Measurements from ENCODE around the gene PUM2.
"Not testable (repeated sequence)": the region's sequence is repeated elsewhere in the genome, so short reads cannot be mapped to it uniquely, and the experiment has no call there.

Gene PUM2

GRCh38 chr2:20307311-20307710 lies 43.3 kb downstream of the PUM2 start:
- H3K4me3 ChIP-seq (ENCODE audit: low read depth, low read length) = no peak overlapping the region
- DNase-seq (ENCODE audit: low read depth) = no peak

- DNase-seq (ENCODE audit: low read depth) = no peak
These were observed 46.2 kb downstream of the PUM2 start for GRCh38 chr2:20304411-20304810.

GRCh38 chr2:20303966-20304365 lies 46.7 kb downstream of the PUM2 start:
- no peak for DNase-seq (ENCODE audit: low read depth)
- no peak overlapping the region for H3K4me3 ChIP-seq (ENCODE audit: low read depth, low read length)

More at GRCh38 chr2:20304411-20304810, 46.2 kb downstream of the PUM2 start:
- no peak overlapping the region for H3K4me3 ChIP-seq (ENCODE audit: low read depth, low read length)

GRCh38 chr2:20302019-20302418 lies 48.6 kb downstream of the PUM2 start:
- DNase-seq (ENCODE audit: low read depth) = no peak
- no peak overlapping the region for H3K4me3 ChIP-seq (ENCODE audit: low read depth, low read length)

- DNase-seq (ENCODE audit: low read depth) = no peak
- H3K4me3 ChIP-seq (ENCODE audit: low read depth, low read length) = no peak overlapping the region
These were observed 50.0 kb downstream of the PUM2 start for GRCh38 chr2:20300656-20301055.

GRCh38 chr2:20299113-20299512 lies 51.5 kb downstream of the PUM2 start:
- H3K4me3 ChIP-seq (ENCODE audit: low read depth, low read length) = no peak overlapping the region
- DNase-seq (ENCODE audit: low read depth) = no peak

DNA sequence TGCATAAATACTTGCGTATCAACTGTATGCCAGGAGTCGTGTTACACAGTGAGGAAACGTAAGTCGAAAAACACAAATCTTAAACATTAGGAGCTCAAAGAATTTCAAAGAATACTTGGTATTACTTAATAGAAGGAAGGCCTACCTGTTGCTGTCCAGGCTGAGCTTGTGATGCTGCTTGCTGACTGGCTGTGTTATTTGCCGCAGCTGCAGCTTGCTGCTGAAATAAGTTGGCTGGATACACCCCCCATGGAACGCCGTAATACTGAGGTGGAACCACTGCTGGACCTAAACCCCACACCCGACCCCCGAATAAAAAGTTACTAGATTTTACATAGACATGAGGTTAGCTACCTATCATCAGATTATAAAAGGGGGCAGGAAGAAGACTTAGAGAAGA lies 56.4 kb downstream of the PUM2 start:
- H3K4me3 ChIP-seq (ENCODE audit: low read depth, low read length) = no peak overlapping the region
- no peak for DNase-seq (ENCODE audit: low read depth)

DNA sequence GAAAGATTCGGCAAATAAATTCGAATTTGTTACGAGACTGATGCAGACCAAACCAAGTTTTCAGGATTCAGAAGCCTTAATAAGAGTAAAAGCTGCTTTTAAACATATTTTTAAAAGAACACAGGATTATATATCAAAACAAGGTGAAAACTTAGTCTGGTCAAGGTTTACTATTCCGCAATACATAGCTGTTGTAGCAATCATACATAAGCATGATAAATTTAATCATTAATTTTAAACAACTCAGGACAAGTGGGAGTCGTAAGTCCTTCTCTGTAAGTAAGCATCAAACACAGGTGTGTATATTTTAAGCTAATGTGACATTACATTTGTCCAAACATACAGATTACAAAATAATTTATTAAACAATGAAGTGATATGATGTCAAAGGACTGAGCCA lies 57.7 kb downstream of the PUM2 start:
- no peak for DNase-seq (ENCODE audit: low read depth)
- H3K4me3 ChIP-seq (ENCODE audit: low read depth, low read length) = no peak overlapping the region

GRCh38 chr2:20291846-20292408 lies 58.7 kb downstream of the PUM2 start:
- no peak for DNase-seq (ENCODE audit: low read depth)

DNA sequence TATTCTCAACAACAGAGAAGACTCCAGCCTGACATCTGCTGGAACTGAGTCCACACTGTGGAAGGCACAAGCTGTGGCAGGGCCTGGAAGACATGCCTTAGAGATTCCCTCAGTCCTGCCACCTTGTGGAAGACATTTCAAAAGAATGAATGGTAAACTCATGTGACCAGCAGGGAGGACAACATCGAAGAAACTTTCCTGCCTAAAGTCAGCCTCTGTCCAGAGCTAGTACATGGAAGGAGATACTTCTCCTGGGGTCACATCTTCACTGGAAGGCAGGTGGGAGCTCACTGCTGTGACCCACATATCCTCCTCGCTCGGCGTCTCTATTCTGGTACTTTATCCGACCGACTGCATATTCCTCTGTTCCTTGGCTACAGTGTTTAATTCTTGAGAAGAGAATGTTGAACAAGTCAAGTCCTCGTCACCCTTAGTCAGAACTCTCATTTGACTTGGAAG lies 59.5 kb downstream of the PUM2 start:
- no peak overlapping the region for H3K4me3 ChIP-seq (ENCODE audit: low read depth, low read length)
- DNase-seq (ENCODE audit: low read depth) = peak; percentile 39

More at GRCh38 chr2:20291846-20292408, 58.7 kb downstream of the PUM2 start:
- H3K4me3 ChIP-seq (ENCODE audit: low read depth, low read length) = no peak overlapping the region

DNA sequence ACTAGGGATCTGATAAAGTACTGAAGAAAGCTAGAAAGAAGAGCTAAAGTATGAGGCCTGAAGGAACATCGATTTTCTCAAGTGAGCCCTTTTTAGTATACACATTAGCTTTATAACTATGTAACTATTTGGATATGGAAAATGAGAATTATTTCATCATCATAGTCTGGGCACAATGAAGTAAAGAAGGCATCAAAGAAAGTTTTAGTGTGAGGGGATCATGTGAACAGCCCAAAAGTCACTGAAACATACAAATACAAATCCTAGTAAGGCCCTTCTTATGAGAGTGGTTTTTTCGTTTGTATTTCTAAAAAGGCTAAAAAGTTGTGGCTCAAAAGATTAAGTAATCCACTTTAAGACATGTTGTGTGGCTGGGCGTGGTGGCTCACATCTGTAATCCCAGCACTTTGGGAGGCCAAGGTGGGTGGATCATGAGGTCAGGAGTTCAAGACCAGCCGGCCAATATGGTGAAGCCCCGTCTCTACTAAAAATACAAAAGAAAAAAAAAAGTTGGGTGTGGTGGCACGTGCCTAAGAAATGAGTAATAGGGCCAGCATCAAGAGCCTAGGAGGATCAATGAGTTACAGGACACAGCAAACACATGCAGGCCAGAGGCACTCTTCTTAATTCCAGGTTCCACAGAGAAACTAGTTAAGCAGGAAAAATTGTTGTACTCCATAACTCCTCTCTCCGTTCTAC lies 61.9 kb downstream of the PUM2 start:
- H3K4me3 ChIP-seq (ENCODE audit: low read depth, low read length) = no peak overlapping the region
- DNase-seq (ENCODE audit: low read depth) = no peak

GRCh38 chr2:20282916-20283592 lies 67.6 kb downstream of the PUM2 start:
- H3K4me3 ChIP-seq (ENCODE audit: low read depth, low read length) = no peak overlapping the region
- DNase-seq (ENCODE audit: low read depth) = peak; percentile 4

GRCh38 chr2:20281876-20282275 lies 68.8 kb downstream of the PUM2 start:
- DNase-seq (ENCODE audit: low read depth) = no peak
- no peak overlapping the region for H3K4me3 ChIP-seq (ENCODE audit: low read depth, low read length)

GRCh38 chr2:20273042-20273441 lies 77.6 kb downstream of the PUM2 start:
- no peak for DNase-seq (ENCODE audit: low read depth)
- no peak overlapping the region for H3K4me3 ChIP-seq (ENCODE audit: low read depth, low read length)

DNA sequence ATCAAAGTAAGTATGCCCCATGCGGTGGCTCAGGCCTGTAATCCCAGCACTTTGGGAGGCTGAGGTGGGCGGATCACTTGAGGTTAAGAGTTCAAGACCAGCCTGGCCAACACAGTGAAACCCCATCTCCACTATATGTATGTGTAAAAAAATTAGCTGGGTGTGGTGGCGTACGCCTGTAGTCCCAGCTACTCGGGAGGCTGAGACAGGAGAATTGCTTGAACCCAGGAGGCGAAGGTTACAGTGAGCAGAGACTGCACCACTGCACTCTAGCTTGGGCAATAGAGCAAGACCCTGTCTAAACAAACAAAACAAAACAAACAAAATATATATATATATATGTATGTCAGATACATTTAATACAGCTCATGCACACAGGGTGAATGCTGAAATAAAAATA lies 82.3 kb downstream of the PUM2 start:
- DNase-seq (ENCODE audit: low read depth); H3K4me3 ChIP-seq (ENCODE audit: low read depth, low read length): not testable (repeated sequence)

DNA sequence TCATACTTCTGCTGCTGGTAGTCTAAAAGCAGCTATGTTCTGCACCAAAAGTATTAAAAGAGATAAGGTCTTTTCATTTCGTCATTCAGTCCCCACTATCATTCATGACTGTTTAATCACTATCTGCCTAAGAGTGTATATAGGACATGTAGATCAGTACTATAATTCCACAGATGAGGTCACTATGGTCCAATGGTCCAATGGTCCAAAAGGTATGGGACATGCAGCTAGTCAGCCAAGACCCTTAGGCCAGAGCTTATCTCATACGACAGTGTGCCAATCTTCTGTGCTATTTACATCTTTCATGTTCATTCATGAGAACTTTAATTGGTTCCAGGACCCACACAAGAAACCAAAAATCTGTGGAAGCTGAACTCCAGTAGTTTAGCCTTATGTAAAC lies 83.1 kb downstream of the PUM2 start:
- no peak overlapping the region for H3K4me3 ChIP-seq (ENCODE audit: low read depth, low read length)

DNA sequence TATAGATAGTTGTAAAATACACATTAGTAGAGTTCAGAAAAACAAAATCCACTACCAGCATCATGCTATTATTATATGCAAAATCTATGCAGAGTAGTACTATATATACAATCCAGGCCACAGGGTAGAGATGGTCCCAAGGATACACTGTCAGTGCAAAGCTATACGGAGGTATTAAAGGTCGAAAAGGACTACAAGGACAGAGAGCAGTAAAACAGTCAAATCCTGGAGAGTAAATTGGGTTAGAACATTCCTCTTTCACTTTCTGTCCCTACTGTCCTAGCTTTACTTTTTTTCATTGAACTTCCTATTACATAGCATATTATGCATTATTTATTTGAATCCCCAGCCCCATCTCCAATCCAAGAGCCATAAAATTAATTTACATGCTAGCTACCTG lies 86.0 kb downstream of the PUM2 start:
- no peak overlapping the region for H3K4me3 ChIP-seq (ENCODE audit: low read depth, low read length)
- no peak for DNase-seq (ENCODE audit: low read depth)

More for the DNA sequence above, 83.1 kb downstream of the PUM2 start:
- no peak for DNase-seq (ENCODE audit: low read depth)

DNA sequence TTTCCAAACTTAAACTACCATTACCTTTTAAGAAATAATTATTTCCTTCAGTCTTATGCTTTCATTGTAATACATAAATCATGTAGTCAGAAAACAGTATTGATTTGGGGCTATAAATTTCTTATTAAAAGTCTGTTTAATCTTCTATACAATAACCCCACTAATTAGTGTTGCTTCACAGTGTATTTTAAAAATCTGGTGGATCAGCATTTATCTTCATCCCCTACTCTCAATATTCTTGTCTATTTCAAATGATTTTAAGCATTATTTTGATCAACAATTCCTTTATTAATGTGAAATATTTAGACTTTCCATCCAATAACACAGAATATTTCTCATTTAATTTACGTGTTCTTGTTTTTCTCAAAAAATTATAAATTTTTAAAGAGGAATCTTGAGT lies 93.2 kb downstream of the PUM2 start:
- no peak for DNase-seq (ENCODE audit: low read depth)
- no peak overlapping the region for H3K4me3 ChIP-seq (ENCODE audit: low read depth, low read length)

DNA sequence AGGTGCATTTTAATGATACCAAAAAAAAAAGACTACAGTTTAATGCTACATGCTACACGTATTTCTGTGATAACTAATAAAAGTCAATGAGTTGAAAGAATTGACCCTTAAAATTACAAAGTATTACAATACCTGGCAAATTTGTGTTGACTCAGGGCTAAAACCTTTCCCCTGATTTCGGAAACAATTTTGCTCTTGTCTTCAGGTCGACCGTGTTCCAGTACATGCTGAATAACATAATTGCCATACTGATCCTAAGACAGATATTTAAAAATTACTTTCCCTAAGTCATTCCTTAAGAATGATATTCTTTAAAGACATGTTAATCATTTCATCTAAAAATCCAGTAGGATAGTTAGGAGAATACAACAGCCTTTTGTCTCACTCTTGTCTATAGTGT lies 95.9 kb downstream of the PUM2 start:
- DNase-seq (ENCODE audit: low read depth) = no peak
- H3K4me3 ChIP-seq (ENCODE audit: low read depth, low read length) = no peak overlapping the region

DNA sequence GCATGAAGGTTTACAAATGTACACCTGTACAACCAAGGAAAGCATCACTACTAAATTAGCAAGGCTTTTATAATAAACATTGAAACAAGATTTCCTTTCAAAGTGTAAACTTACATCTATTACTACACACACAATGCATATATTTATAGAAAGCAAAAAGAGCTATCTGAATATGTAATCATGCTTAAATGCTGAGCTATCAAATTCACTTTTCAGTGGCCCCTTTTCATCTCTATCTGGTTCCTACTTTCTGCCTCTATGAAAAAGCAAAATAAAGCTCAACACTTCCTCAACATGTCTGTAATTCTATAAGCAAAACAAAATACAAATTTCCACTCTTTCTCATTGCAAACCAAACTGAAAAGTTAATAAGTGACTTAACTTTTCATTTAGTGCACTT lies 100.2 kb downstream of the PUM2 start:
- no peak for DNase-seq (ENCODE audit: low read depth)
- H3K4me3 ChIP-seq (ENCODE audit: low read depth, low read length) = no peak overlapping the region

DNA sequence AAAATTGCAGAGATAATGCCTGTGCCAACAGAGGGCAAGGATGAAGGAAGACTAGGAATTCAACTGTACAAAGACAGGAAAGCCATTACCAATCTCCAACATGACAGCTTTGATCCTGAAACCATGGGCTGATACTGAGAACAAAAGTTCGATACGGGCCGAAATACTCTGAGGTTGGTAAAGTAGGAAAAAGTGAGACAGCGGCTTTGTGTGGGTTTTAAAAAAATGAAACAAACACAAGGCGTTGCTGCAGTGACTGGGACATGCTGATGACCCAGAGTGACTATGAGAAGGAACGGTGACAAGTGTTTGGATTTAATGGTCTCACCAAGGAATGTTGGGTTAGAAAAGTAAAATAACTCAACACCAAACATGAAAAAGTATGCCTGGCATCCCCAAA lies 101.5 kb downstream of the PUM2 start:
- no peak overlapping the region for H3K4me3 ChIP-seq (ENCODE audit: low read depth, low read length)
- DNase-seq (ENCODE audit: low read depth) = no peak

Data from skeletal muscle cell (primary cell).